Activated CD4-positive, alpha-beta T cell treated with anti-CD3 and anti-CD28 coated beads, Interleukin-2, amount 10 ng/mL, durations not matched to agents 24 days and 14 days (primary cell): ENCODE results near the gene LRRC4C. TPM values are rescaled to one million over a fixed set of nuclear protein-coding genes. Genes with fewer than 3 reads are reported as not detected.

Experiments
- DNase-seq: peaks from one replicate; pipeline ENCODE4 v3.0.0; 2022
- H3K27ac Mint-ChIP-seq: one replicate; pipeline ENCODE4 v1.8.0; 2022; ENCODE audit warnings: mild to moderate bottlenecking, mixed read lengths
- H3K27me3 Mint-ChIP-seq: one replicate; pipeline ENCODE4 v1.8.0; 2022; ENCODE audit warnings: mixed read lengths
- H3K36me3 Mint-ChIP-seq: one replicate; pipeline ENCODE4 v1.8.0; 2022; ENCODE audit warnings: low read depth, mild to moderate bottlenecking, mixed read lengths
- H3K4me1 Mint-ChIP-seq: one replicate; pipeline ENCODE4 v1.8.0; 2021; ENCODE audit warnings: mixed read lengths
- H3K4me3 Mint-ChIP-seq: one replicate; pipeline ENCODE4 v1.8.0; 2022; ENCODE audit warnings: mild to moderate bottlenecking, moderate library complexity, mixed read lengths
- H3K9me3 Mint-ChIP-seq: one replicate; pipeline ENCODE4 v1.8.0; 2021; ENCODE audit warnings: mixed read lengths
- intact Hi-C: fragments of 100-400 bp; cut with micrococcal nuclease; formaldehyde crosslinking; loops from one replicate; pipeline ENCODE4 v1.15.1; 2023
- total RNA-seq: library from RNA; stranded (reverse); gene quantifications from 2 replicates; pipeline ENCODE4 v1.2.3, GENCODE V29; 2022

Gene LRRC4C
- total RNA-seq, 1 donor from 2014 or later, result not detected

GRCh38 chr11:40118780-40119179 is 1340.7 kb downstream of the LRRC4C start:
- no peaks in the 10 kb centered on the region for H3K27me3 Mint-ChIP-seq
- no peak overlapping the region for H3K4me3 Mint-ChIP-seq
- H3K36me3 Mint-ChIP-seq, result no peaks in the 10 kb centered on the region
- DNase-seq, result no peak
- H3K27ac Mint-ChIP-seq, result no peak overlapping the region
- no peaks in the 10 kb centered on the region for H3K9me3 Mint-ChIP-seq
- H3K4me1 Mint-ChIP-seq, result no peaks in the 10 kb centered on the region
- intact Hi-C loops, result no loop called here

DNA sequence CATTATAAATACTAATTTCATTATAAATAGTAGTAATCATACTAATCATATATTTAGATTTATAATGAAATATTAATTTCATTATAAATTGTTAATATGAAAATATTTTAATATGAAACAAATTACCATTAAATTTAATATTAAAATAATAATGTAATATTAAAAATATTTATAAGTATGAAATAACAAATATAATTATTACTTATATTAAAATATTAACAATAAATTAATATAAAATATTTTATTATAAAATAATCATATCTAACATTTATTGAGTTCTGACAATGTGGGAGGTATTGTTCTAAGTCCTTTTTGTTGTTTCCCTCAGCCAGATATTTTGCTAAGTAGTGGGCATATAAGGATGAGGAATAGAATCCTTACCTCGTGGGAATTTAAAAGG is 1341.4 kb downstream of the LRRC4C start:
- H3K9me3 Mint-ChIP-seq, result no peaks in the 10 kb centered on the region
- H3K27me3 Mint-ChIP-seq, result no peaks in the 10 kb centered on the region
- no peaks in the 10 kb centered on the region for H3K4me1 Mint-ChIP-seq
- intact Hi-C loops, result no loop called here
- no peak overlapping the region for H3K4me3 Mint-ChIP-seq
- DNase-seq, result no peak
- no peaks in the 10 kb centered on the region for H3K36me3 Mint-ChIP-seq
- H3K27ac Mint-ChIP-seq, result no peak overlapping the region

DNA sequence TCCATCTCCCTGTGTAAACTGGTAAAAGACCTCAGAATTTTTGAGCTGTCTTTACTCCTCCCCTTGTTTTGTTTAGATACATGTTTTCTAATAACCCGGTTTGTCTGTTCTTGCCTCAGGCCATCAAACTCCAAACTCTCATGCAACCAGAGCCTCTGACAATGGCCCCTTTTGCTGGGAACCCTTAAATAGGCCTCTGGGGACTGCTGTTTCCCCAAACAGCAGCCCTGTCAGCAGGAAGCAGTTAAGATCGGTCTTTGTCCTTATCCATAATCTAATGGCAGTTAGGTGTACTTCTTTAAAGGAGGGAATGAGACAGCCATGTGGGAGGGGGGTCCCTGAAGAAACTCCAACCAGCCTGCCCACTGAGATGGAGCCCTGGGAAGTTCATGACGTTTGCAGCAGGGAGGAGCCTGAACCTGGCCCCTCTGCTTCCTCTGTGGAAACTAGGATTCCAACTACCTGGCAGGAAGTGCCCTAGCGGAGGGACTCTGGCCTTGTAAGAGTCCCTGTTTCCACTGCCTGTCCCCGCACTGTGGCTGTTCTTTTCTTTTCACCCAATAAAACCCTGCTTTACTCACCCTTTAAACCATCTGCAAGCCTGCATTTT is 1354.4 kb downstream of the LRRC4C start:
- Mint-ChIP-seq H3K27me3 (no peaks in the 10 kb centered on the region), H3K27ac (no peak overlapping the region), H3K4me1 (no peaks in the 10 kb centered on the region), H3K9me3 (peaks cover 4% of the 10 kb centered on the region), H3K36me3 (no peaks in the 10 kb centered on the region), H3K4me3 (no peak overlapping the region)
- no peak for DNase-seq
- intact Hi-C loops, result no loop called here

DNA sequence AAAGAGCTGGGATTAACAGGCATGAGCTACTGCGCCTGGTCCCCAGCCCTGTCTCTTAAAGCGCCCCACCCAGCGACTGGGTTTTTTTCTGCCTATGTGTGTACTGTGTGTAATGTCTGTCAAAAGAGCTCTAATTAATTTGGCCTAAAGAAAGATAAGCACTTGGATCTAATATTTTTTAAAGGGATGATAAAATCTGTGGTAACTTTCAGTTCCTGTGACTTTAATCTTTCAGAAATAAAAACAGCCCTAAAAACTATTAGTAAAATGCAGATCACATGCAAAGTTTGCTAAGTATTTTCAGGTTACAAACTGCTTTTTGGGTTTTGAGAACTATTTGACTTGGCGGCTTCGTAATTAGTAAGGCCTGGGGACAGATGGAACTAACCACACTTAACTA is 1358.7 kb downstream of the LRRC4C start:
- no peaks in the 10 kb centered on the region for H3K36me3 Mint-ChIP-seq
- H3K4me1 Mint-ChIP-seq, result no peaks in the 10 kb centered on the region
- H3K9me3 Mint-ChIP-seq, result peaks cover 4% of the 10 kb centered on the region
- intact Hi-C loops, result no loop called here
- no peak overlapping the region for H3K27ac Mint-ChIP-seq
- H3K27me3 Mint-ChIP-seq, result no peaks in the 10 kb centered on the region
- no peak overlapping the region for H3K4me3 Mint-ChIP-seq
- DNase-seq, result no peak

DNA sequence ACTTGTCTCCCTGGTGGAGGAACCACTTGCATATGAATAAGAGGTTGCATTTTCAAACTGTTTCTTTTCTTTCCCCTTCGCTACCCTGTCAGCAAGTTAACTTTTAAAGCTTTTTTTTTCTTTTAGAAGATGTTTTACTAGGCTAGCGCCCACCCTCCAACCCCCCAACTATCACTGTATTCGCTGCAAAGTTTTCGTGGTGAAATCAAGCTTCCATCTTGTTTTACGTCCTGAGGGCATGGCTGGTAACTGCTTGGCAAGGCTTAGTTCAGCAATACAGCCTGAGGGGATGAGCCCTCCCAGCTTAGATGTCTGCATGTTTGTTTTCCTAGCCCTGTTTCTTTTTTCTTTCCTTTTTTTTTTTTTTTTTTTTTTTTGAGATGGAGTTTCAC is 1359.3 kb downstream of the LRRC4C start:
- Mint-ChIP-seq H3K4me3 (no peak overlapping the region), H3K27ac (no peak overlapping the region), H3K4me1 (no peaks in the 10 kb centered on the region), H3K9me3 (peaks cover 4% of the 10 kb centered on the region), H3K36me3 (no peaks in the 10 kb centered on the region), H3K27me3 (no peaks in the 10 kb centered on the region)
- intact Hi-C loops, result no loop called here
- DNase-seq, result no peak

GRCh38 chr11:40099426-40100161 is 1359.9 kb downstream of the LRRC4C start:
- H3K27me3 Mint-ChIP-seq, result no peaks in the 10 kb centered on the region
- DNase-seq, result no peak
- no peaks in the 10 kb centered on the region for H3K4me1 Mint-ChIP-seq
- no peaks in the 10 kb centered on the region for H3K36me3 Mint-ChIP-seq
- intact Hi-C loops, result no loop called here
- no peak overlapping the region for H3K4me3 Mint-ChIP-seq
- H3K27ac Mint-ChIP-seq, result no peak overlapping the region
- H3K9me3 Mint-ChIP-seq, result peaks cover 4% of the 10 kb centered on the region

- H3K27me3 Mint-ChIP-seq, result no peaks in the 10 kb centered on the region
- no peak overlapping the region for H3K4me3 Mint-ChIP-seq
- H3K36me3 Mint-ChIP-seq, result no peaks in the 10 kb centered on the region
- H3K27ac Mint-ChIP-seq, result no peak overlapping the region
- no peaks in the 10 kb centered on the region for H3K9me3 Mint-ChIP-seq
- DNase-seq, result no peak
- no peaks in the 10 kb centered on the region for H3K4me1 Mint-ChIP-seq
- intact Hi-C loops, result no loop called here
These were observed 1364.0 kb downstream of the LRRC4C start for GRCh38 chr11:40095446-40095845.

- Mint-ChIP-seq H3K9me3 (no peaks in the 10 kb centered on the region), H3K36me3 (no peaks in the 10 kb centered on the region), H3K4me3 (no peak overlapping the region), H3K4me1 (no peaks in the 10 kb centered on the region), H3K27ac (no peak overlapping the region), H3K27me3 (no peaks in the 10 kb centered on the region)
- no peak for DNase-seq
- intact Hi-C loops, result no loop called here
These were observed 1364.5 kb downstream of the LRRC4C start for GRCh38 chr11:40094954-40095353.

DNA sequence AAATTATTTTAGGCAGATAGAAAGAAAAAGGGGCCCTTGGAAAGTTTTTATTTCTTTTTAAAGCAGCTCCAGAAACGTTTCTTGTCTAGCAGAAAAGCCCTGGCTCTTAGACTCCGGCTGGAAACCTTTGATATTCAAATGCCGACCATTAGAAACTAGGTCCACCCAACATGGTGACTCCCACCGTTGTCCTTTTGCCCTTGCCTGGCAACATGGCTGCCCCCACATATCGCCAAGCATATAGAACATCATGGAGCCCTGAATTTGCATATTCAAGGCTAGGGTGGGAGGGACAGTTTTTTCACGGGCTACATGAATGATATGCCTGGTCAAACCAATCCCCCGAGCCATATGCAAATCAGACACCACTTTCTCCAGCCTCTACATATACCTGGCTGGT is 1379.0 kb downstream of the LRRC4C start:
- Mint-ChIP-seq H3K4me3 (no peak overlapping the region), H3K36me3 (no peaks in the 10 kb centered on the region), H3K27me3 (no peaks in the 10 kb centered on the region), H3K9me3 (peaks cover 17% of the 10 kb centered on the region), H3K27ac (no peak overlapping the region), H3K4me1 (no peaks in the 10 kb centered on the region)
- intact Hi-C loops, result no loop called here
- DNase-seq, result no peak
